DMS79 (cell line): ENCODE measurements around the gene GREB1L.
"Not testable (repeated sequence)": the region's sequence is repeated elsewhere in the genome, so short reads cannot be mapped to it uniquely, and the experiment has no call there.

Experiments used
- DNase-seq: peaks from one replicate; lab custom pipeline; 2025; lab: John Stamatoyannopoulos, UW

The GREB1L gene

DNA sequence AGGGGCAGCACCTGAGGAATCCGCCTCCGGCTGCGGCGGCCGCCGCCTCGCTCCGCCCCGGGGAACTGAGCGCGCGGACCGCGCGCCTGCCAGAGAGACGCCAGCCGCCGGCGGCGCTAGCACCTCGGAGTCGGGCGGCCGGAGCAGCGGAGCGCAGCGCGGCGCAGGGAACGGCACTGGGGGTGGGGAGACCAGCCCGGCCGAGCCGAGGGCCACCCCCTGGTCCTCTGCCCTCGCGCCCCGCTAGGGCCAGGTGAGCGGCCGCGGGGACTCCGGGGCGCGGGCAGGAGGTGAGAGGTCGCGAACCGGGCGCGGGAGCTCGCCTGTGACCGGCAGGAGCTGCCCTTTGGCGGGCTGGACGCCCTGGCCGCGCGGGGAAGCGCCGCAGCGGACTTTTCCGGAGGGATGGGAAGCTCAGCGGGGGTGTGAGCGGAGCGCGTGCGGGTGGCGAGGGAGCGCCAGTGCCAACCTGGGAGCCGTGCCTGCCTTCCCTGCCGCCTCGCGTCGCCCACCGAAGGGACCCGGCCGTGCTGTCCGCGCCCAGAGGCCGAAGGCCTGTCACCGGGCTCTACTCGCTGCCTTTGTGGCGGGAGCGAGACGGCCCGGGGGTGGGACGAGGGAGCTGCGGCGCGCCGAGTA is at the start of gene GREB1L:
TSS of gene GREB1L (plus strand) at position 92 of the 639 bp plus-strand sequence. CDS start 141,287 bp downstream, outside the sequence.
- DNase-seq = peak; percentile 1

DNA sequence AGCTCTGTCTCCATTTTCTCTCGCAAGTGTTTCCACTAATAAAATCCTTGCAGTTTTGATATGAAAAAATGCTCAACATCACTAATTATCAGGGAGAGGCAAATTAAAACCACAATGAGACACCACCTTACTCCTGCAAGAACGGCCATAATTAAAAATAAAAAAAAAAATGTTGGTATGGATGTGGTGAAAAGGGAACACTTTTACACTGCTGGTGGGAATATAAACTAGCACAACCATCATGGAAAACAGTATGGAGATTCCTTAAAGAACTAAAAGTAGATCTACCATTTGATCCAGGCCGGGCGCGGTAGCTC is 49.8 kb upstream of the GREB1L start:
- no peak for DNase-seq

DNA sequence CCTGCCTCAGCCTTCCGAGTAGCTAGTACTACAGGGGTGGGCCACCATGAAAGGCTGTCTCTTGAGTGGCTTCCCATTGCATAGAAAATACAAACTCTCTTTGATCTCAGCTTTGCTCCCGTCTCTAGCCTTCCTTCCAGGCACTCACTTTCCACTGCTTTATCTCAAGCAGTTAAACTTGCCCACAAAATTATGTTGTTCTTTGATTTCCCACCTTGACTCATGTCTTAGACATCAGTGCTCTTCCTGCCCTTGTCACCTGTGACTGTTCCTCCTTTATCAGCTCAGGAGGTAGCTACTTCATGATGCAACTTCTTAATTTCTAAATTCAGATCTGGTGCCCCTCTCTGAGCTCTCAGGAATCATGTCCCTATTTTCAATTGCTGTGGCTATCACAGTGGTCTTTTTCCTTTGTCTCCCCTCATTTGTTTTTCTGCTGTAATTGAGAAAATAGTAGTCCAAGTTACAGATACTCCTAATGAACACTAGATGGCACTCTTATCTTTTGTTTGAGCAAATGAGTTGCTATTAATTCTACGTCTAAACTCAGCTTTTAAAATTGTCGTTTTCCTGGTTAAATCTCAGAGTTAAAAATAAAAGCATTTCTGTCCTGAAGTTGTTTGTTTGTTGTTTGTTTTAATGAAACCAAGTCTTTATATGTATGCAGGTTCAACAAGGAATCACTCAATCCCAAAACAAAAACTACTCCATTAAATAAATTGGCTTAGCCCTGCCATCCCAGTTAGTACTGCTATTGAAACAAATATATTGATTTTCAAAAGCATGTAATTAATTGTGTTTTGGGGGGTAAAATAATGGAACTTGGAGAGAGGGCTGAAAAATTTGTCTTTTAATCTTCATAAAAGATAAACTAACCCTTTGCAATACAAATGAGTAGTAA is 46.9 kb upstream of the GREB1L start:
- DNase-seq = peak; percentile 22

DNA sequence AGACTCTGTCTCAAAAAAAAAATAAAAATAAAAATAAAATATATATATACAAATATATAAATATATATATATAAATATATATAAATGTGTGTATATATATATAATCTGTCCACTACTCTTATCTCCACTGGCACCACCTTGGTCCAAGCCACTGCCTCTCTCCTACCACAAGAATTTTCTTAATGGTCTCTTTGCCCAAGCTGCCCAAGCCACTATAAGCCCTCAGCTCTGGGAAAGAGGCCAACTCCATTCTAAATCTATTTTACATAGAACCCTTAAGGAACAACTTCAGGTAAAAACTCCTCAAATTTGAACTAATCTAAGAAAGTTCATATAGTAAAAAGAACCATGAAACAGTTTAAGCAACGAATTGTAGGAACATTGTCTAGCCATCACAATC is 45.6 kb upstream of the GREB1L start:
- DNase-seq = no peak

DNA sequence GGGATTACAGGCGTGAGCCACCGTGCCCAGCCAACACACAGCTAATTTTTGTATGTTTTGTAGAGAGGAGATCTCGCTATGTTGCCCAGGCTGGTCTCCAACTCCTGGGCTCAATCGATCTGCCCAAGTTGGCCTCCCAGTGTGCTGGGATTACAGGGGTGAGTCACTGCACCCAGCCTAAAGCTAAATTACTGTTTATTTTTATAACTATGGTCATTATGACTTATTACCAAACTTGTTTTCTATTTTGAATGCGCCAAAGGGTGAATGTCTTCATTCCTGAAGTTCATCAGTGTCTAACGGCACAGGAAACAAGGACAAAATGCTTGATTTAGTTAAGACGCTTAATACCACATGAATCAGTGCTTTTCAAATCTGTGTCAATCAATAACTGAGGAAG is 38.9 kb upstream of the GREB1L start:
- no peak for DNase-seq

DNA sequence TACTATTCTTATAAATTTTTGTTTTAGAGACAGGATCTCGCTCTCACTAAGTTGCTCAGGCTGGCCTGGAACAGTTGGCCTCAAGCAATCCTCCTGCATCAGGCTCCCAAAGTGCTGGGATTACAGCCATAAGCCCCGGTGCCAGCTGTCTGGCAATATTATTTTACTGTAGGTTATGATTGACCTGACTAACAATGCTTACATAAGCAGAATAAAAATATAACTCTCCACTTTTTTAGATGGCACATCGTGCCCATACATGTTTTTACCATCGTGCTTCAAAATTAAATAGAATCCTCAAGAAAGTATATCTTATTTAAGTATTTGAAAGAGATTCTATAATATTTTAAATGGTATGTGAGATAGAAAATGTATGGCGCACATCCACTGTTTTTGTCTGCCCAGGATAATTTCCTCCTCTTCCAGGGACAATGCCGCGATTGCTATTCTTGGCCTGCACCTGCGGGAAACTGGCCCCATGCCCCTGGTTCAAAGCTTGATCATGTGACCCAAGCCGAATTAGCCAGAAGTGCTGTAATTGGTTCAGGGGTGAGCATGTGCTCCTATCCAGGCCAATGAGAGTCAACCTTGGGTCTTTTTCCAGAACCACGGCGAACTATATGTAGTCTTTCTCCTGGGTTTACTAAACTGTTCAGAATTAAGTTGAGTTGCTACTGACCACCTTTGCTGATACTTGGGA is 38.3 kb upstream of the GREB1L start:
- no peak for DNase-seq

DNA sequence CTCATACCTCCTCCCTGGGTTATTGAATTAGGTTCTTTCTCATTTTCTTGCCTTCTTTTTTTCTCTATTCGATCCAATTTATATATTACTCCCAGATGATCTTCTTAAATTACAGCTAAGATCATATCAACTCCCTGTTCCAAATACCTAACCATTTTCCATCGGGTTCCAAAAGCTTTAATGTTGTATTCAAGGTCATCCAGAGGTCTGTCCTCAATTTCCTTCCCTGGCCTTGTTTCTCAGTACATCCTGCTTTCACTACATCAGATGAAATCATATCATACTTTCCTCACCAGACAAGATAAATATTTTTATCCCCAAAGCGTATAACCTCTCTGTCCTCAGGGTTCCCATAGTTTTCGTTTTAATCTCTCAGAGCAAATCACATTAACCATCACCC is 36.3 kb upstream of the GREB1L start:
- no peak for DNase-seq

DNA sequence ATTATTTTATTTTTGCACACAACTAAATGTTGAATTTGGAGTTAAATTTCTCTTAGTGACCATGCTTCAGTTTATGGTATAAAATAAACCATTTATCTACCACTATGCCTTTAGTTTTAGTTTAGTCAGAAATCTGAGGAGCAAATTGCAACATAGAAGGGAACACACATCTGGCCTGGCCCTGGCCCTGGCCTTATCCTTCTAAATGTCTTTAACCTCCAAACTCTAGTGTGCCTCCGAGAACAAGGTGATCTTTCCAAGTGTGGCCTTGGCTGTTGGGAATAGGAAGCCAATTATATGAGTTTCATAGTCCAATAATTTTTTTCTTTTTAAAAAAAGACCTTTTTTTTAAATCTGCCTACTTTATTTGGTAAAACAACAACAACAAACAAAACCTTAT is 31.8 kb upstream of the GREB1L start:
- no peak for DNase-seq

DNA sequence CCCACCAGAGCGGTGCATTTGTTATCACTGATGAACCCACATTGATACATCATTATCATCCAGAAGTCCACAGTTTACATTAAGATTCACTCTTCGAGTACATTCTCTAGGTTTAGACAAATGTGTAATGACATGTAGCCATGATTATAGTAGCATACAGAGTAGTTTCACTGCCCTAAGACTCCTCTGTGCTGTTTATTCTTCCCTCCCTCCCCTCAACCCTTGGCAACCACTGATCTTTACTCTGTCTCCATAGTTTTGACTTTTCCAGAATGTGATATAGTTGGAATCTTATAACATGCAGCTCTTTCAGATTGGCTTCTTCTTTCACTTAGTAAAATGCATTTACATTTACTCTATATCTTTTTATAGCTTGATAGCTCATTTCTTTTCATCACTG is 31.2 kb upstream of the GREB1L start:
- no peak for DNase-seq

DNA sequence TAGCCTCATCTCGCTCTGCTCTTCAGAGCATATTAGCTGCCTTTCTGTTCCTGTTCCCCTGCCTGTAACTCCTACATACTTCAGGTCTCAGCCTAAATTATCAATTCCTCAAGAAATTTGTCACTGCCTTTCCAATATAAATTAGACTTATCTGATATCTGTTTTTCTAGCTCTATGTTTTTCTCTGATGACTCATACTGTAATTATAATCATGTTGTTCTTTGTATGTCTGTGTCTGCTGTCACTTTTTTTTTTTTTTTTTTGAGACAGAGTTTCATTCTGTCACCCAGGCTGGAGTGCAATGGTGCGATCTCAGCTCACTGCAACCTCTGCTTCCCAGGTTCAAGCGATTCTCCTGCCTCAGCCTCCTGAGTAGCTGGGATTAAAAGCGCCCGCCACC is 27.6 kb upstream of the GREB1L start:
- not testable (repeated sequence) for DNase-seq

DNA sequence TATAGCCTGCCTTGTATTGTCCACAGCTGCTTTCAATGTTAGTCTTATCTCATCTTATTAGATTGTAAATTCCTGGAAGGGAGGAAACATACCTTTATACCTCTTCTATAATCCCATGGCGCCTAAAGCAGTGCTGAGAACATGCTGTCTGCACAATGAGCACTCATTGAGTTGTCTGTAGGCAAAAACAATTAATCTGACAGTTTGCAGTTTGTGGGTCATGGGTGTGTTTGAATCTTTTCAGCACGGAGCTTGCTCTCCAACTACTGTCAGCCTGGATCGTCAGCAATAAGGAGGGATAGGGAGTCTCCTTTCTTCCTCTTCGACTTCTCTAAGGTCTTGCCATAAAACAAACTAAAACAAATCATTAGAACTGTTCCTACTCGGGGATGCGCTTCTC is 26.5 kb upstream of the GREB1L start:
- DNase-seq = no peak

DNA sequence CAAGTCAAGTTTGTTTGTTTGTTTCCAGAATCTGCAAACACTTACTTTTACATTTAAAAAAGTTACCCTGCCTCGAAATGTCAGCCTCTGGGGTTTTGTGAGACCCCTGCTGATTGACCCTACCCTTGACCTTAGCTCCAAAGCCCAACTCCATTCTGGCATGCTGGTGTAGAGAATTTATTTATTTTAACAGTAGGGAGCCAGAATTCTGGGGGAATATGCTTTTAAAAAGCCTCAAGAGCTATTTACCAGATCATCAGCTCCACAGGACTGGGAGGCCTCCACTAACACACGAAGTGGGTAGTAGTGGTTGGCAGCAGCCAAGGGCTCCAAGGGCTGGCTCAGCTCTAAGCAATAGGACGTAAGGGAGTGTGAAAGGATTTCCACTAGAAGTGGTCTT is 23.2 kb upstream of the GREB1L start:
- DNase-seq = no peak

DNA sequence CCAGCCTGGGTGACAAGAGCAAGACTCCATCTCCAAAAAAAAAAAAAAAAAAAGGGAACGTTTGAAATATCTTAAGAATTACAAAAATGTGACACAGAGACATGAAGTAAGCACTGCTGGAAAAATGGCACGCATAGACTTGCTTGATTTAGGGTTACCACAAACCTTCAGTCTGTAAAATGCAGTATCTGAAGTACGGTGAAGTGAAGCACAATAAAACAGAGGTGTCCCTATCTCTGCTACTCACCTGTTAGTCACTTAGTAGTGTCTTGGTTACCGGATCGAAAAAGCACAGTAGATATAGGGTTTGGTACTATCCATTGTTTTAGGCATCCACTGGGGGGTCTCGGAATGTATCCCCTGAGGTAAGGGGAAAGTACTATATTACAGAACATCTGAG is 11.6 kb upstream of the GREB1L start:
- no peak for DNase-seq

DNA sequence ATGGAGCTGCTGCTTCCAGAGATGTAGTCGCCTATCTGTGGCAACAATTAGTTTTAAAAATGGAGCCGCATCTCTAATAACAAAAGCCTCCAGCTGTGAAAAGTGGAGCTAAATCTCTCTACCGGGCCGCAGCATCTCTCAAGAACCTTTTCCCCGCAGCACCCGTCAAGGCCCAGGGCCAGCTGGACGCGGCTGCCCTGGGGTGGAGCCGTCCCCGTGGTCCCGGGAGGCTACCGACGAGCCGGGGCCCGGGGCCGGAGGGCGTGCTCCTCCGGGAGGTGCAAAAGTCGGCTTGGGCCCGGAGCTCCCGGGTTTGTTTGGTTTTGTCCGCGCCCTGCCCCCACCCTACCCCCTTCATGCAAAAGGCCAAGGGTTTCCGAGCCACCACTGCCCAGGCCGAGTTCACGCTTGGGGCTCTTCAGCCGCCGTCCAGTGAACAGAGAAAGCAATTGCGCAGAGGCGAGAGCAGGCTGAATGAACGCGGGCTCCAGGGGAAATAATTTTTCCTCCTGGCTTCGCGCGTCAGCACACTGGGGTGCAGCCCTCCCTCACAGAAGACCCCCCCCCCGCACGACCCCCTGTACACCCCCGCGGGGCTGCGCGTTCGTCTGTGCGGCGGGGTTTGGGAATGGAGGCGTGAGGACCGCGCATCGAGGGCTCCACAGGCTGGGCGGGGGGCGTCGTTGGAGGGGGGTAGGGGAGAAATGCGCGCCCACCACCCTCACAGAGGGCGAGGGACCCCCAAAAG is 557 bp upstream of the GREB1L start:
- no peak for DNase-seq

DNA sequence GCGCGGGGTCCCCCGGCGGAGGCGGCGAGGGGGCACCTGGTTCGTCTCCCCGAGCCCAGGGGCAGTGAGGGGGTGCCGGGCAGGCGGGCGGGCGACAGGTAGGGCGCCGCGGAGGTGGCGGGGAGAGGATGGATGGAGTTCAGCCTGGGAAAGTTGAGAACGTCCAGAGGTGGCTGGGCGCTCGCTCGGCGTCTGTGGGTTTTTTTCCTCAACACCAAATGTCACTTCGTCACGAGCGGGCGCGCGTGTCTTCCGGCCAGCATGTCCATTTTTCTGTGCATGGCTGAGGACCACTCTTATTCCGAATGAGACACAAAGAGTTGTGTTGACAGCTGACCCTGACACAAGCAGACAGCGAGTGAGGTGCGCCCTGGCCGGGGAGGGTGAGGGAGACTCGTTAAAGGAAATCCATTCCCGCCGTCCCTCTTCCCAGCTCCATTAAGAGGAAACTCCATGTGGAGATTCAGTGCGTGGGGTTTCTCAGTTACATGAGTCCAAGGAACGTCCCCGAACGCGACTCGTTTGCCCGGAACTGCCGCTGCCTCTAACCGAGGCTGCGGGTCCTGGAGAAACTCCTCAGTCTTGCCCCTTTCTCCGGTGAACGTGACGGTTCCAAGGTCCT is 859 bp downstream of the GREB1L start:
- DNase-seq = no peak

DNA sequence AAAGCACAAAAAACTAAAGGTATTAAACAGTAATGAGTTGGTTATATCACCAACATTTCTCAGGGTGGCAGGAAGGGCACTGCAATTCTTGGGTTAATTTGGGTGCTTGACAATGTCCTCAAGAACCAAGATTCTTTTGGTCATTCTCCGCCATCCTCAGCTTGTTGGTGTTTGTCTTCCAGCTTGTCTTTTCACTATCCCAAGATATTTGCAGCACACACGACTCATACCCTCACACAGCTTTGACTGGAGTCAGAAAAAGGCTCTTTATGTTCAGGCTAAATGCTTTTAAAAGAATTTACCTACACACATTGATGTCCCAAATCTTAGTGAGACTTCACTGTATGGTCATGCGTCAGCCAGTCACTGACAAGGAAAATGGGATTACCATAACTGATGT is 12.5 kb downstream of the GREB1L start:
- no peak for DNase-seq

DNA sequence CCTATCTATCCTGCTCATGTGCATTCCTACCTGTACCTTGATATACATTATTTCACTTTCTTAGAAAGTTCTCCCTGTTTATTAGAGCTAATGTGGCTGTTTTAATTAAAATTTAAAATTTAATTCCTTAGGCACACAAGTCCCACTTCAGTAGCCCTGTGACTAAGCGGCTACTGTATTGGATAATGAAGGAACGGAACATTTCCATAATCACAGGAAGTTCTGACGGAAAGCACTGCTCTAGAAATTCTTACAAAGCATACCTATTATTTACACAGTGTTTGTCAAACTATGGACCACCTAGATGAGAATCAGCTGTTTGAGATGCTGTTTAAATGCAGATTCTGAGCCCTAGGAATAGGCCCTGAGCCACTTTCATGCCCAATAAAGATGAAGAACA is 13.2 kb downstream of the GREB1L start:
- no peak for DNase-seq

DNA sequence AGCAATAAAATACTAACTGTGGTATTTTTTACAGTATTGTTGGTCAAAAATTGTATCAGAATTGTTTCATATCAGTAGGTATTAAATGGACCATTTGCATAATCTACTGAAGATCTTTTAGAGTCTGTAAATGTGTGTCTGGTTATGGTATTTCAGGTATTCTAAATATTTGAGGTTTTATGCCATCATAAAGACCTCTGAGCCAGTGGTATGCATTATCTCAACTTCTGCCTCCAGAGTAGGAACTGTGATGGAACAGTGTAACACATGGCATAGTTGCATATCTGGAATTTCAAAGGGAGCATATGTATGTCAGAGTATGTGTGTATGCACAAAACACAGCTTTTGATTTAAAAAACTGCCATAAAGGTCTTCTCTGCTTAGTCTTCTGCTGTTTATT is 15.4 kb downstream of the GREB1L start:
- DNase-seq = no peak

DNA sequence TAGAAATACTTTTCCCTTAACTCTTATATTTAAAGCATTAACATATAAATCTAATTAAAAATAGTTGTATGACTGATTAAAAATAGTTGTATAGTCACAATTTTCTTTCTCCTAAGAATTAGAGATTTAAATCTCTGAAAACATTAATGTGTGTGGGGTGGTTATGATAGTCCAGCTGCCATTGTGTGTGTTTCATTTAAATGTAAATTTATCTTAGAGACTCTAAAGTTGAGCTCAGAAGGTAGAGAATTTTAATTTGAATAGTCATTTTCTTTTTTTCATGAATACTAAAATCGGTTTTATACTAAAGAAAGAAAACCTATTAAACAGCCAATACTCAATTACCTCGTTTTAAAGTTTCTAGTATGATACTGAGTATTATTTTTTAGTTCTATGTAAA is 18.6 kb downstream of the GREB1L start:
- no peak for DNase-seq

DNA sequence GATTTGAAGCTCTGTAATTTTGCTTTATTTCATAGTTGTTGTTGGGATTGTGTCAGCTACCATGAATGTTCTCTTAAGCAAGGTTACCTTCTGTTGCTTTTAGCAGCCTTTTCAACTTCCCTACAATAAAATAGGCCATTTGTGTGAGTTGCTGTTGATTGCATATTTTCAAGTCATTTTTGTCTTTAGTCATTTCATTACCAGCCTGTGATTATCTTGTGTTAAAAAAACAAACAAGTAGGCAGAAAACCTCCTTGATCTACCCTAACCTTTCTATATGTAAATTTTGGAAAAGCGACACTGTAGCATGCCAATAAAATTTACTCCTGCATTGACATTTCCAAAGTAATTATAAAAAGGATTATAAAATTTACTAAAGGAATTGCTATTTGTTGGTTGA is 19.3 kb downstream of the GREB1L start:
- DNase-seq = no peak

DNA sequence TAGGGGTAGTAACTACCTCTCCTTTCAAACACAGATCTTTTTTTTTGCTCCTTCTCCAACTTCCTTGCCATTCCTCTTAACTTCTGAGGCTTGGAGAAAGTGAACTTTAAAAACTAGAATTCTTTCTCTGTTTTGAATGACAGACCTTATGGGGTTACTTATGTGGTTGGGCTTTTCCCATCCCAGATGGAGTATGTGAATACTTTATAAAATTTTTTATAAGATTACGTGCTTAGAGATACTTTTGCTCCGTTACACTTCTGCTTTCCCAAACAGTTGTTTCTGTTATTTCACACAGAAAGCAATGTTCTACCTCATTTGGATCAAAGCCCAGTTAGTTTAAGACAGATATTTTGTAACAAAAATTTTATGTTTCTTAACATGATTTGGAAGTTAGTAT is 20.2 kb downstream of the GREB1L start:
- no peak for DNase-seq

DNA sequence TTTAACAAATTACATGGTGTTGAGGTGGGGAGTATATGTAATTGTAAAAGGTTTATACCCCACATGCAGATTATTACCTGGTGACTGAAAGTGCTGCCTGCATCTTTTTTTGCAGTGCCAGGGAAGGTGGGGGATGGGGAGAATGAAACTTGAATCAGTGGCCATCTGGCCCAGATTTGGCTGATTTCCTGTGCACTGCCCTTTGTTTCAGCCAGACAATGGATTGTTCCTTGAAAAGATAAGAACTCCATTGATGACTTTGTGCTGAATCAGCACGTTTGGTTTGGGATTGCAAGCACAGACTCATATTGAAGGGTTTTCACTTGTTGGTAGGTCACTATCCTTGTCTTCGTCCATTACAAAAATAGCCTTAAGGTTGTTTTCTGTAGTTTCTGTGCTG is 20.9 kb downstream of the GREB1L start:
- no peak for DNase-seq
